ENCODE results near the gene ATXN3.

The ATXN3 gene

GRCh38 chr14:92108345-92109254, 2.2 kb upstream of the ATXN3 start:
- no peak for TF ChIP-seq CTCF (IDR thresholded peaks at IDR 0.05; ENCODE audit: insufficient read depth, missing control alignments)
- DNase-seq (ENCODE audit: insufficient read length, low spot score), result no peak
- no peak for FAIRE-seq

- no peak for DNase-seq (ENCODE audit: insufficient read length, low spot score)
- FAIRE-seq, result no peak
- TF ChIP-seq CTCF (IDR thresholded peaks at IDR 0.05; ENCODE audit: insufficient read depth, missing control alignments), result no peak
These were observed 564 bp downstream of the ATXN3 start for GRCh38 chr14:92105893-92106142.

- FAIRE-seq (no peak), DNase-seq (ENCODE audit: insufficient read length, low spot score) (no peak)
- no peak for TF ChIP-seq CTCF (IDR thresholded peaks at IDR 0.05; ENCODE audit: insufficient read depth, missing control alignments)
These were observed 1.1 kb downstream of the ATXN3 start for GRCh38 chr14:92105073-92105892.

- no peak for TF ChIP-seq CTCF (IDR thresholded peaks at IDR 0.05; ENCODE audit: insufficient read depth, missing control alignments)
- FAIRE-seq, result no peak
- no peak for DNase-seq (ENCODE audit: insufficient read length, low spot score)
These were observed 2.9 kb downstream of the ATXN3 start for GRCh38 chr14:92103363-92103989.

- DNase-seq (ENCODE audit: insufficient read length, low spot score) (no peak), FAIRE-seq (no peak)
- TF ChIP-seq CTCF (IDR thresholded peaks at IDR 0.05; ENCODE audit: insufficient read depth, missing control alignments), result no peak
These were observed 6.6 kb downstream of the ATXN3 start for GRCh38 chr14:92099802-92100201.

GRCh38 chr14:92093320-92093719, 13.1 kb downstream of the ATXN3 start:
- peak; percentile 38 for TF ChIP-seq CTCF (IDR thresholded peaks at IDR 0.05; ENCODE audit: insufficient read depth, missing control alignments)
- no peak for FAIRE-seq
- no peak for DNase-seq (ENCODE audit: insufficient read length, low spot score)

Measured in D721Med (cell line).